Stimulated activated CD8-positive, alpha-beta memory T cell treated with anti-CD3 and anti-CD28 coated beads, Interleukin-12 subunit alpha, Interleukin-12 subunit beta, amount 100 ng/mL, for 1 hour (primary cell): Measurements from ENCODE around the gene TARS1.

Source experiments
- DNase-seq: peaks from one replicate; pipeline ENCODE4 v3.0.0-alpha.2; 2020; ENCODE audit warnings: low read depth

Gene TARS1

GRCh38 chr5:33440482-33441240 lies at the start of gene TARS1:
TARS1 (plus strand) TSS chr5:33440965; CDS start chr5:33441087, 122 bp downstream.
- peak; percentile 83 for DNase-seq

GRCh38 chr5:33398501-33398900 lies 42.3 kb upstream of the TARS1 start:
- no peak for DNase-seq

GRCh38 chr5:33400675-33401074 lies 40.1 kb upstream of the TARS1 start:
- no peak for DNase-seq

GRCh38 chr5:33401482-33402390 lies 39.0 kb upstream of the TARS1 start:
- DNase-seq, result no peak

GRCh38 chr5:33403187-33403586 lies 37.6 kb upstream of the TARS1 start:
- no peak for DNase-seq

GRCh38 chr5:33408816-33409215 lies 31.9 kb upstream of the TARS1 start:
- DNase-seq, result no peak

GRCh38 chr5:33409435-33410170 lies 31.2 kb upstream of the TARS1 start:
- DNase-seq, result no peak

GRCh38 chr5:33410221-33410620 lies 30.5 kb upstream of the TARS1 start:
- DNase-seq, result no peak

- DNase-seq, result no peak
These were observed 29.3 kb upstream of the TARS1 start for GRCh38 chr5:33411498-33411897.

GRCh38 chr5:33415811-33416354 lies 24.9 kb upstream of the TARS1 start:
- no peak for DNase-seq

GRCh38 chr5:33417632-33418031 lies 23.1 kb upstream of the TARS1 start:
- DNase-seq, result no peak

GRCh38 chr5:33420946-33421345 lies 19.8 kb upstream of the TARS1 start:
- DNase-seq, result no peak

GRCh38 chr5:33422191-33422590 lies 18.6 kb upstream of the TARS1 start:
- DNase-seq, result no peak

- DNase-seq, result no peak
These were observed 17.6 kb upstream of the TARS1 start for GRCh38 chr5:33423018-33423630.

GRCh38 chr5:33425314-33425713 lies 15.5 kb upstream of the TARS1 start:
- DNase-seq, result no peak

GRCh38 chr5:33430983-33431382 lies 9.8 kb upstream of the TARS1 start:
- DNase-seq, result no peak

- DNase-seq, result no peak
These were observed 8.1 kb upstream of the TARS1 start for GRCh38 chr5:33432656-33433055.

- no peak for DNase-seq
These were observed 7.2 kb upstream of the TARS1 start for GRCh38 chr5:33433303-33434240.

- peak; percentile 49 for DNase-seq
These were observed 4.8 kb upstream of the TARS1 start for GRCh38 chr5:33435893-33436490.

- DNase-seq, result no peak
These were observed 1.8 kb upstream of the TARS1 start for GRCh38 chr5:33438996-33439395.
